Limb (tissue), 2 donors: ENCODE measurements around the gene BLMH.

Experiments used
- DNase-seq, 2 donors: peaks; one replicate each; pipeline ENCODE4 v3.0.0-alpha.2; 2016; ENCODE audit errors: extremely low spot score in 2 of 2

The BLMH gene

DNA sequence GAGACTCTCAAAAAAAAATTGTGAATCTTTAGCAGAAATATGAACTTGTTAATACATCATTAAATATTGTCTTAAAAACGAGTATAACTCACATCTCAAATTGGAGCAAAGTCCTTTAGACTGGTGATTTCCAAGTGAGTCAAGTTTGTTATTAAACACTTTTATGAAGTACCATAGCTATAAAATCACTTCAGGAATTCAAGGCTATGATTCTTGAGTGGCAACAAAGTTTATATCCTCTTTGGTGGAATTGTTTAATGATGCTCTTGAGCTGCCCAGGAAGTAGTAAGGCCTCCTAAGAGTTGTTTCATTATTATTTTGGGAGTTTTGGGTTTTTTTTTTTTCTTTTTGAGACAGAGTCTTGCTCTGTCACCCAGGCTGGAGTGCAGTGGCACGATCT, 16.7 kb upstream of the BLMH start:
- DNase-seq = no peak

DNA sequence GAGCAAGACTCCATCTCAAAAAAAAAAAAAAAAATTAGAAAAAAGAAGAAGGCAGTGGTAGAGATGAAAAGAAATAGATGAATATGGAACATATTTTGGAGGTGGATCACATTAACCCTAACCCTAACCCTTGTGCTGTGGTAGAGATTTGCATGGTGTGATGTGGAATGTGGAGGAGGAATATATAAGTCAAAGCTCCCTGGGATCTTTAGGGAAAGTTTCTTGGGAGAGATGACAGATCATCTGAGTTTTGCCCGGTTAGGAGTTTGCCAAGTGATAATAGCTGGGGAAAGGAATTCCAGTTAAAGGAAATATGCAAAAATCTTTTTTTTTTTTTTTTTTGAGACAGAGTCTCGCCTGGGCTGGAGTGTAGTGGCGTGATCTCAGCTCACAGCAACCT, 13.0 kb upstream of the BLMH start:
- DNase-seq = no peak

DNA sequence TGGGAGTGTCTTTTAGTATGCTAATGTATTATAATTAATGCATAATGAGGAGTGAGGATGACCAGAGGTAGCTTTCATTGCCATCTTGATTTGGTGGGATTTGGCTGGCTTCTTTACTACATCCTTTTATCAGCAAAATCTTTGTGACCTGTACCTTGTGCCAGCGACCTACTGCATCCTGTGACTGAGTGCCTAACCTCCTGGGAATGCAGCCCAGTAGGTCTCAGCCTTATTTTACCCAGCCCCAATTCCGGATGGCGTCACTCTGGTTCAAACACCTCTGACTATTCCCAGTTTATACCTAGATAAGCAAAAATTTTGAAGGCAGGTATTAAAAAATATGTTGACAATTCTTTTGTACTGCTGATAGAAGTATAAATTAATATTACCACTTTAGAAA, 10.5 kb upstream of the BLMH start:
- no peak for DNase-seq

DNA sequence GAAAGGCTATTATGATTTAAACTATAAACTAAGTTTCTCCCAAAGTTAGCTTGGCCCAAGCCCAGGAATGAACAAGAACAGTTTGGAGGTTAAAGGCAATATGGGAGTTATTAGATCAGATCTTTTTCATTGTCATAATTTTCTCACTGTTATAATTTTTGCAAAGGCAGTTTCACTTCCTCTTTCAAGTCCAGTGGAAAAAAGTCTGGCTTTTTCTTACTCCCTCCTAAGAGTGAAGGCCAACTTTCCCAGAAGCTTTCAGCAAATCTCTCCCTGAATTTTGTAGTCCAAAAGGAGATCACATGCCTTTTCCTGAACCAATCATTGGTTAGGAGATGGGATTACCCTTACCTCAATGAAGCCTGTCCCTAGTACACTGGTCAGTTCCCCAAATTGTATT, 9.1 kb upstream of the BLMH start:
- no peak for DNase-seq

DNA sequence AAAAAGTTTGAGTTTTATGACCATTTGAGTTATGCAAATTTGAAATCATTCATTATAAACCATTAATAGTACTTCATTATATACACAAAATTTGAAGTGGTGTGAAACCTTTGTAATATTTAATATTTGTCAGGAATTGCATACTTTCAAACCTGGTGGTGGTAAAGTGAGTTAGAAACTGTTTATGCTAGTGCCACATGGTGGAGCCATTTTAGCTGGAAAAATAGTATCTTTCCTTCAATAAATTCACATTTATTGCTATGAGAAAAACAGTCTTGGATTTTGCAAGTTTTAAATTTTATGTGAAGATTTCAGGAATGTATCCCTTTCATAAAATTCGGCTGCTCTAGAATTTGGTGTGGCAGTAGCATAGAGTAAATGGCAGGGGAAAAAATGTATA, 7.3 kb upstream of the BLMH start:
- no peak for DNase-seq

DNA sequence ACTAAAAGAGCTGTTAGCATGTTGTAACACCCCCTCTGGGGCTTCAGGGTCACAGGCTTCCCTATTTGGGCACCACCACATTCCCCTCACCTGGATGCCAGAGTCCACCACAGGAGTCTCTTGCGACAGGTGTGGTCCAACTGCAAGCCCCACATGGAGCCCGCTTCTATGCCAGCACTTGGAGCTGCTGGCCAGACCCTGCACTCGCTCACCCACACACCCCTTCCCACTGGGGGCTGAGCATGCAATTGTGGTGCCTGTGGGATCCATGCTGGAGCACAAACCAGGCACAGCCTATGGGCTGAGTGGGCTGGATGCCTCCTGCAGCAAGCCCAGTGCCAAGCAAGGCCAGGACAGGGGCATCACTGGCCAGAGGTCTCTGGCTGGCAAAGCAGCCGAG, 6.0 kb upstream of the BLMH start:
- no peak for DNase-seq

DNA sequence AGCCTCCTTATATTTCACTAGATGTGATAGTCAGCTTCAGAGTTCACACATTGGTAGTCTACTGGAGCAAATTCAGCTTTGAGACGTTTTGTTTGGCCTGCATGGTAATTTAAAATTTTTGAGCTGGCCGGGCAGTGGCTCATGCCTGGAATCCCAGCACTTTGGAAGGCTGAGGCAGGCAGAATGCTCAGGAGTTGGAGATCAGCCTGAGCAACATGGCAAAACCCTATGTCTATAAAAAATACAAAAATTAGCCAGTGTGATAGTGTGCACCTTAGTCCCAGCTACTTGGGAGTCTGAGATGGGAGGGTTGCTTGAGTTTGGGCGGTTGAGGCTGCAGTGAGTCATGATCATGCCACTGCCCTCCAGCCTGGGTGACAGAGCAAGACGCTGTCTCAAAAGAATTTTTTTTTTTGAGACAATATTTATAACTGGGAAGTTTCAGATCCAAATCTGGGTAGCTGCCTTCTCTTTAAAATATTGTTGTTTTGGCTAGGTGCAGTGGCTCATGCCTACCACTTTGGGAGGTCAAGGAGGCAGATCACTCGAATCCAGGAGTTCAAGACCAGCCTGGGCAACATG, 4.8 kb upstream of the BLMH start:
- DNase-seq = no peak

DNA sequence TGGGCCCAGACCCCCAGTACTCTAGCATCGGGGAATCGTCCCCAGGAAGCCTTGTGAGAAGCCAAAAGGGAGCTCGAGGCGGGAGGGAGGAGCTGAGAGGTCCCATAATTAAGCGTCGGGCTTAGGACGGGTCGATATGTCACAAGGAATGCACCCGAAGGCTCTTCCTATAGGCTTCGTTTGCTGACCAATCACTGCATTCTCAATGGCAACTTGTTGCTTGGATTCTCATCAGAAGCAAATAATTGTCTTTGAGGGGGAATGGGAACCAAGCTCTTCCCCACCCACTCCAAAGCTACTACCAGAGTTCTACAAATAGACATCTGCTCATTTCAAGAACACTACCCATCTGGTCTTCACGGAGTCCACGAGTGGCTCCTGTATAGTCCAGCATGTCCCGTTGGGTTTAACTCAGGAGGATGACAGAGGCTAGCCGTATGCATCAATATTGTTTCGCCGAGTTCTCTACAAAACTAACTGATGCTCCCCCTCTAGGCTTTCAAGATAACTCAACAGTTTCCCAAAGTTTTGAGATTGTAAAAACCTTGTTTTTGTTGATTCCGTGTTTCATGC, 628 bp upstream of the BLMH start:
- peak in 1 of 2 donors; percentile 49 for DNase-seq

DNA sequence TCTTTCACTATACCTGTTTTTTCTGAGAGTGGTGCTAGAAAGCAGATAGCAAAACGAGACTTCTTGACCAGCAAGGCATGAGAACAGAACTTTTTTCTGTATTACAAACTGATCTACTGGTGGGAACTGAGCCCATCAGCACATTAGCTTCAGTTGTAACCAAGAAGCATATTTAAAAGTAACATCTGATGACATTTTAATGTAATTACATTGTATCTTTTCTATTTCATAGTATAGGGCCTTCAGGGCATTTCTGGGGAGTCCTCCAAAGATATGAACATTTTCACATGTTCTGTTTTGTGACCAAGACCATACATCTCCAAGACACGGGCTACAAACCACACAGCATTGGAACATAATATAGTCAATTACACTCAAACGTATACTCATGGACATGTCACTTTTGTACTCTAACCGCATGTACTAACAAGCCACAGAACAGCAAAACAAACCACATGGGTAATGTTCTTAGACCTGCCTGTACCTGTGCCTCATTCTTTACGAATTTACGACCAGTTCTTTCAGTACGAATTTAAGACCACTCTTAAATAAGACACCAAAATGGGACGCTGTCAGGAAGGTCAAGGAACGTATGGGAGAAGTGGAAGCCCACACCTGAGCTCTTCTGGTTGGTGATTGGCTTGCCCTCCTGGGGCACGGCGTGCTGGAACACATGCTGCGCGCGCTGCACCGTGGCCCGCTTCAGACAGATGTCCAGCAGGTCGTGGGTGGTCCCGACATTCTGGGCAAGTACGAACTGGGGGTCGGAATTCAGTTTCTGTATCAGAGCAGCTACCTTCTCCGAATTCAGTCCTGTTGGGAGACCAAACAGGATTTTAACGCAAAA, 825 bp downstream of the BLMH start:
- DNase-seq = peak; percentile 10 to 55

DNA sequence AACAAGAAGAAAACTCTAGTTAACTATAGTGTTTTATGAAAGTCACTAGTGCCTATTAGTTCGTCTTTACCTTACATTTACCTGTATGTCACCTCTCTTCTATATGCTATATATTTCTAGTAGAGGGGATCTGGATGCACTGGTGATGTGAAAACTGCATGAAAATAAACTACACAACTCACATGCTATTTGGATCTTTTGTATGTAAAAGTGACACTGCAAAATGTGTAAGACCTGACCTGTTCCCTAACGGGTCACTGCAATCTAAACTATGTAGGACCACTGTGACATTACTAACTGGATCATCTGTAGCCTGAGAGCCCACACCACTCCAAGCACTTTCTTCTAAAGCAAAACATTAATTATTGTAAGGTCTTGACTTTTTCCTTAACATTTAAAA, 1.7 kb downstream of the BLMH start:
- no peak for DNase-seq

DNA sequence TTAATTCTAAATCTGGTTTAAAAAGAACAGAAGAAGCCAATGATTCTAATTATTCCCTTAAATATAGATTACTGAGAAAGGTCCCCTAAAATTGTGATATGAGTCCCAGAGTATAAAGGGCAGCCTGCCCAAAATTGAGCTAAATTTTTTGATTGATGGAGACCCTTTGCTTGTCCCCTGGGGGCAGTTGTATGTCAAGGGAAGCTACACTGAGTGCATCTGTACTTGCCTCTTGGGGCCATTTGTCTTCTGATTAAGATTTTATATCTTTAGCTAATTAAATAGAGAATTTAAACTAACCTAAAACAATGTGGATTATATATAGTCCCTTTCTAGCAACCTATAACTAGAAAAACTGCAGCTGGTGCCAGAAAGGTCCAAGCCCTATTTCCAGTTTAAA, 12.6 kb downstream of the BLMH start:
- no peak for DNase-seq

DNA sequence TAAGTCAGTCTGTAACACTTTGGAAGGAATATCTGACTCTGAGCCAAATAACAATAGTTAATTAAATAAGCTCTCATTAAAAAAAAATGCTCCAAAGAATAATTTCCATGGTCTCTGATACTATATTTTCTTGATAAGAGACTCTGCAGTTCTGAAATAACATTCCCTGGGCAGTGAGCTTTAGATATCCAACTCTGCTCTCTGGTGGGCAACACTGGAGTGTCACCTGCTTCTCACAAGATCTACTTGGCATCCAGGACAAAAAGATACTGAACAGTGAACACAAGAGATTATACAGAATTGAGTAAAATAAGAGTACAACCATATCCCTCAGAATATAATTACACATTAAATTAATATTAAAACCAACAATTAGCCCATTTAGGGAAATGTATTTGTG, 13.7 kb downstream of the BLMH start:
- DNase-seq = peak; percentile 26 to 42

DNA sequence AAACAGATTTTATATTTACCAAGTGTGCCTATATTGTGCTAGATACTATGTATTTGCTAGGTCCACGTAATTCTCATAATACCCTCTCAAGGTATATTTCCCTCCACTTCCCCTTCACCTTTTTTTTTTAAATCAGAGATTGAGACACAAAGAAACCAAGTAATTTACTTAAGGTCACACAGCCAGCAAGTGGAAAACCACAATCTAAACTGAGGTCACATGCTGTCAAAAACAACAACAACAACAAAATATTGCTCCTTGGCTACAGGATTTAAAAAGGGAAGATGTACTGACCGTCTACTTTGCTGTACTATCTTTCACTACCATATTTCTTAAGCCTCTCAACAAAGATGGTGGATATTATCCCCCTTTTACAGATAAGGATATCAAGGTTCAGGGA, 15.8 kb downstream of the BLMH start:
- no peak for DNase-seq

DNA sequence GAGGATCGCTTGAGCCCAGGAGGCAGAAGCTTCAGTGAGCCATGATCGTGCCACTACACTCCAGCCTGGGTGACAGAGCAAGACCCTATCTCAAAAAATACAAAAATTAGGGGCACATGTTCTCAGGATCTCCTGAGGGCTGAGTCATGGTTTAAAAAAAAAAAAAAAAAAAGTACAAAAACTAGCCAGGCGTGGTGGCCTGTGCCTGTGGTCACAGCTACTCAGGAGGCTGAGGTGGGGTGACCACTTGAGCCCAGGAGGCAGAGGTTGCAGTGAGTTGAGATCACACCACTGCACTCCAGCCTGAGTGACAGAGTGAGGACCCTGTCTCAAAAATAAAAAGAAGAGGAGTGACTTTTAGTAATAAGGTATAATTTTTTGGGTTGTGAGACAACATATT, 16.9 kb downstream of the BLMH start:
- no peak for DNase-seq

DNA sequence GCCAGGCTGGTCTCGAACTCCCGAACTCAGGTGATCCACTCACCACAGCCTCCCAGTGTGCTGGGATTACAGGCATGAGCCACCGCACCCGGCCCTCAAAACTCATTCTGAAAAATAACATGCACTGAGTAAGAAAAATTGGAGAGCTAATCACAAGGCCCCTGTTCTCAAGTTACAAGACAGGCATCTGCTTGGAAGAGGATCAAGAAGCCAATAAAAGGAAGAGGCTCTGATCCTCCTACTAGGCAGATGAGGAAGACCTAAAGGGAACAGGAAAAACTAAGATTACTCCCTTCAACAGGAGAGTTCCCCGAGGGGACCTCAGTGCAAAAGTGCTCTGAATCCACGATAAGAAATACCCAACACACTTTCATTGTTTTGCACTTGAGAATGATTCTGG, 18.4 kb downstream of the BLMH start:
- DNase-seq = no peak

DNA sequence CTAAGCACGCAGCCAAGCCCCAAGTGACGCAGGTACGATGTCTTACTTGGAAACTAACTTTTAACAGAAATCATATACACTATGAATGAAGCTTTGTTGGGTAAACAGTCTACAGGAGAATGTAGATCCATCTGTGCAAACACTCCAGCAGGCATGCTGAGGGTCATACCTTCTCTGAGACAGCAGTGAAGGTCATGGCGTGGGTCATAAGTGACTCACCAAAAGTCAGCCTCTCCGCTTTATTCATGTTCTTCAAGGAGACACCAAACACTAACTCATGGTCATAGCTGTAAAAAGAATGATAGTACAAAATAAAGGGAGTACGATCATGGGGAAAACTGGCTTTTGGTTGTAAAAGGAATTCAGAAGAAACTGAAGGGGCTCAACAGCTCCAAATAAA, 20.6 kb downstream of the BLMH start:
- no peak for DNase-seq

DNA sequence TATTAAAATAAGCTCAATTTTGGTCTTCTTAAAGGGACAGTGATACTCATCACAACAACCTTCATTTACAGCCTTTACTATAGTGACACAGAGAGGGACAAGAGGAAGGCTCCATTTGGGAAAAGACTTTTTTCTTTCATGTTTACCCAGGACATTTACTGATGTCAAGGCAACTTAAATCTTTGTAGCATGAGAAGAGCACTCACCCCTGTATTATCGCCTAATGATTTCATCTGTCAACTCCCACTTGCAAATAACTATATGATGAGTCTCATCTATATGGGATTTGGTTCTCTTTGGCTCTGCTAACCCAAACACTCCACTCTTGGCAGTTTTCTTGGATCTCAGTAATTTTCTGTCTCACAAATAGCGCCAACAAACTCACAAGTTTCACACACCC, 24.1 kb downstream of the BLMH start:
- no peak for DNase-seq

DNA sequence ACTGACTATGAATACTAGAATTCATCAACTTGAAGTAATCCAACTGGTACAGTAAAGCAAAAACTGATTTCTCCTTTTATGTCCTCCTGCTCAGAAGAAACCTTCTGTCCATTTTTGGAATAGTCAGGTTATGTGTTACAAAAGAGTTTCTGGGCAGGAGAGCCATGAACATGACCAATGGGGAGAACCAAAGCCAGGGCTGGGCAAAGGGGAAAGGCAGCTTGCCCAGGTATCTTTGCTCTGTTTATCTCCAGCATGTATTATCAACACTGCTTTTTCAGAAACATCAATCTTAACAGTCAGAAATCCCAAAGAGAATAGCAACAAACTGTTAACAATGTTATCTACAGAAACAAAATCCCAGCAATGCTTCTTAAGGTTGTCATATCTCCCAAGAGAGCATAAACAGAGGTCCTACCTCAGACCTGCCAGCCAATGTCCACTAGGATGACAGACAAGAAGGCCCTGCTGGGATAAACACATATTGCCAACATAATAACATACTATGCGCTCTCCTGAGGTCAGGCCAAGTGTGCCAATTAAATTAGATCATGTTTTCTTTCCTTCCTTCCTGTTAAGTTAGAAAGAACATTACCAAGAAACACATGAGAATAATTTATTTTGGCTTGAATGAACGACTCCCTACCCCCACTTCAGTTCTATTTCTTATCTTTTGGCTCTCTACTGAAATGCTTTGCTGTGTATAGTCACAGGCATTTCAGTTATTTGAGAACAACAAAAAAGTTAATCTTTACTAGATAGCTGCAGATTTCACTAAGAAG, 28.0 kb downstream of the BLMH start:
- DNase-seq = no peak

DNA sequence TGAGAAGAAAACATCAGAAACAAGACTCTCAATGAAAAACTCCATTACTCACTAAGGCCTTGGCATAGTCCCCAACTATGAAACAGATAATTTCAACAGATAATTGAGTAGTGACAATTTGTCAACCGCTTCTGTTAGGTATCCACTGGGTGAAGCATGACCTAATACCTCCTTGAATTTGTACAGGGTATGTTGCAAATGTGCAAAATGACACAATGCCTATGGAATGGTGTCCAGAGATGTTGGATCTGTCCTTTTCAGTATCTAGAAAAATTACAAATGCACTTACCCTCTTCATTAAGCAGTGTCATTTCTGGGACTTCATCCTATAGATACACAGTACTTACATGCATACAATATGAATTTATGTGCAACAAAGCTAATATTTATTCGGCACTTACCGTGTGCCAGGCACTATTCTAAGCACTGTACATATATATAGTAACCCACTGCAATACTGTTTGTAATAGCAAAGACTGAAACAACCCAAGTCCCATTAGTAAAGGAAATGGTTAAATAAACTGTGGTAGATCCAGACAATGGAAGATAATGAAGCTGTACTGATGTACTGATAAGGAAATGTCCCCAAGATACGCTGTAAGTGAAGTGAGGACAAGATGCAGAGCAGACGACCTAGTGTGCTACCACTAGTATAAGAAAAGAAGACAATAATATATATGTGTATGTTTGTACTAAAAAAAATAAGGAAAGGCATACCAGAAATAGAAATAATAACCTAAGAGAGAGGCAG, 34.8 kb downstream of the BLMH start:
- no peak for DNase-seq

DNA sequence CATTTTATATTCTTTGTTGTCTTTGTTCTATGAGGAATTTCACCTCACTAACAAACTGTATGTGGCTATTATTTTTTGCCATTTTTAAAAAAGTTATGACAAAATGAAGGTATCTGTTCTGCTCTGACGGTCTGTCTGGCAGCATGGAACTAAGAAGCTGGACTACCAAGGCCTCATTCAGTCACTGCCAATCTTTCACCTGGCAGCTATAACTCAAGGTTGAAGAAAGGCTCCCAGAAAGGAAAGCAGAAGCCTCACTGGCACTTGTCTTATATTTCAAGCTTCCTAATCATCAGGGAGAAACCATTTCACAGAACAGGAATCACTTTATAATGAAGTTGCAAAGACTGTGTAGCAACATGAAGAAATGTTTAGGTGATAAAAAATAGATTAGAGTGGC, 37.6 kb downstream of the BLMH start:
- no peak for DNase-seq

DNA sequence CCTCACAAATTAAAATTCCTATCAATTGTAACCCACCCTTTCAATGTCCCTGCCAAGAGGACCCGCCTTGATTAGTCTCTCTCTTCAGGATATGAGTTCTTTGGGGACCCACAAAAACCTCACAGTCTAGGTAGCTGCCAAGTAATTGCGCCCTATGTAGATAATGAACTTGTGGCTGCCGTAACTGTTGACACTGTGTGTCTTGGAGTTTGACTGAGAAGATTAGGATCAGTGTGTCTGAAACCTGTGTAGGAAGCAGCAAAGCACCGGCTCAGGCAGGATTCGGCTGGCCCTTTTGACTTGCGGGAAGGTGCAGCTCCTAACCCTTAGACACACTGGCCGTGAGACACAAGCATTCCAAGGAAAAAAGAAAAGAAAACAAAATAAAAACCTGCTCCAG, 38.4 kb downstream of the BLMH start:
- no peak for DNase-seq

DNA sequence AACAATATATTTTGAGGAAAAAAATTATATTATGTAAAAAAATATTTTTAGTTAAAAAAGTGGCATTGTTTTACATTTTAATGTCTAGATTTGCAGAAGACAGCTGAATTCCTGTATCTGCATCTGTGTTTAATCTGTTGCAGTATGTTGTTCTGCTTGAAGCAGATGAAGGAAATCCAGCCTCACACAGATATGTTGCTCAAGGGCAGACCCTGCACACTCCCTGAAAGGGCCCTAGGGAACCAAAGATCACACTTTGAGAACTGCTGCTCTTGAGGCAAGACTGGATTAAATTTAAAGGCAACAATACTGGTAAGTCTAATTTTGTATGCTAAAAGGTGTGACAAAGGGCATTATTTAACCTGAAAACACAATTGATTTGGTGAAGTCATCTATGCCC, 39.8 kb downstream of the BLMH start:
- no peak for DNase-seq
